GM21528 (cell line): ENCODE data around the gene MGARP.
"Not testable (repeated sequence)": the region's sequence is repeated elsewhere in the genome, so short reads cannot be mapped to it uniquely, and the experiment has no call there.

Source experiments
- ATAC-seq: cut with Tn5 transposase; IDR thresholded peaks from one replicate; pipeline ENCODE4 v1.9.1; 2021; ENCODE audit warnings: mild to moderate bottlenecking, moderate library complexity; ENCODE audit not compliant: unreplicated experiment, low FRiP score

Gene MGARP

DNA sequence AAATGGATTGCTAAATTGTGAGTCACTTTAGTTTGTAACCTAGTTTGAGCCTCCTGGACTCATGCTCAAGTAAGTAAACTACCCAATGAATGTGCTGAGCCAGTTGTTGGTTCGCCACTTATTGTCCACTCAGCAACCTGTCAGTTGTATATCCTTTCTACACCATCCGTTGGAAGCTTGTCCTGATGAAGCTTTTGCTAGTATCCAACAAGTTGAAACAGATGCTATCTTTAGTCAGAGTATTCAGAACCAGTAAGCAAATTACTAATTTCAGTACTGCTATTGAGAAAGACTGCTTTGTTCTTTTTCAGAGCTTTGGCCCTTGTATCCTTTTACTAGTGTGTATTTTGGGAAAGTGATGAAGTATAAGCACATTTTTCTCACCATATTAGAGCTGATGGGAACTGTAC is 17.0 kb upstream of the MGARP start:
- no peak for ATAC-seq

DNA sequence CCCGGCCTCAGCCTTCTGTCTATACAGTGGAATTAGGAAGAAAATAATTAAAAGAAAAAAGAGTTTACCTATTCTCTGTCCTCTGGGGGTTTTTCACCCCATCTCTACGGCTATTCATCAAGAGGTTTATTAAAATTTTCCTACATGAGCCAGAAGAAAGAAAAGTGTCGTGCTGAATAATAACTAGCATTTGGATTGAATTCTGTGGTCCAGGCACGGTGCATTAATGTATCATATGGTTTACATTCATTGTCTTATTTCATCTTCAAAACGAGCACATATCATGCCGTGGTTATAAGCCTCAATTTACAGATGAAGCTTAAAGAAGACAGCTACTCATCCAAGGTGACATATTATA is 15.9 kb upstream of the MGARP start:
- ATAC-seq, result no peak

DNA sequence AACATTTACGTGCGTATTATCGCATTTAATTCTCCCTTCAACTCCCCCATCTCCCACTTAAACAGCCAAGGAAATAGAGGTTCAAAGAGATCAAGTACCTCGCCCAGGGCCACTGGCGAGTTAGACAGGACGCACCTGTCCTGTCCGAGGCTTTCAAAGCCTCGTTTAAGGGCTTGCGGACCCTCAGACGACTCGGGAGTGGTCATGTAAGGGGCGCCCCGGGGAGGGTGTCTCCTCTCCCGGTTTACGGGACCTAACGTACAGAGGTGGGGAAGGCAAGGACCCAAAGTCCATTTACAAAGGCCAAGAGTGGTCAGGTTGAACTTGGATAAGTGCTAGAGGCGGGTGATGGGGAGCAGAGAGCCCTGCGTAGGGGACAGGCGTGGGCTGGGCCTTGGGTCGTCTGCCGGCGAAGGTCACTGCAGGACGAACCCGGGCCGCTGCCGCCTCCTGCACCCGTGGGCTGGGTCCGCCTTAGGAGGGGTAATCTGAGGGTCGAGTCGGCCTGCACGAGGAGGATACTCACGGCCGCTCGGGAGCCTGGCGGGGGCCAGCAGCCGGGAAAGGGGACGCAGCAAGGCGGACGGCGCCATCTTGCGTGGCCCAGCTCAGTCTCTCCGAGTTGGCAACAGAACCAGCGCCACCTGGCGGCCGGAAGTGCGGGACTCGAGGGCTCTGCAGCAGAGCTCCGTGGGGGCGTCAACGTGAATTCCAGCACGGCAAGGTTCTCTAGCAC is 15.3 kb upstream of the MGARP start:
- peak; percentile 95 for ATAC-seq

DNA sequence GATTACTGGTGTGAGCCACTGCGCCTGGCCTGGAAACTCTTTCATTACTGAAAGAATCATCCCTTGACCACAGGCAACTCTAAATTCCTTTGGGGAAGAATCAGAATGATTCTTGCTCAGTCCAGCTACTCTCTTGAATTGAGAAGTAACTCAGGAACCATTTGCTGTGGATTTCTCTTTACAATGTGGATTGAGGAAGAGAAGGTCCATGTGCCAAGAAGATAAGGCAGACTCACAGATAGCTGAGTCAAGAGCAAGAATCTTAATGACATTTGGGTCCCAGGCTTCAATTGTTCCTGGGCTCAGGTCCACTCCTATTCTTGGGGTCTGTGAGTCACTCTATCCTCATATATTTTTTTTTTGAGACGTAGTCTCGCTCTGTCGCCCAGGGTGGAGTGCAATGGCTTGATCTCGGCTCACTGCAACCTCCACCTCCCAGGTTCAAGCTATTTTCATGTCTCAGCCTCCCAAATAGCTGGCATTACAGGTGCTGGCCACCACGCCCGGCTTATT is 6.2 kb upstream of the MGARP start:
- ATAC-seq, result no peak

DNA sequence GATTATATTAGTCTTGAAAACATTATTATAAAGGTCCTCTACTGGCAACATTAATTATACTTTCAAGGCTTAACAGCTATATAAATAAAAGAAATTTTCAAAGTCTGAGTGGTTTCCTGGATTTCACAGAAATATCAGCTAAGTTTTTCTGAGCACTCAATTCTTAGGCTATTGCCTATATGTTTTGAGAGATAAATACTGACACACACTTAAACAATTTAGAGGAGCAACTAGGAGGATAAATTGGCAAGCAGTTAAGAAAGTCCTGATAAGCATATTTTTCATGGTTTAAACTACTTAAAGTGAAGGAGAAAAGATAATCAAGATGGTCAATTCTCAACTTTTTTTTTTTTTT is 2.7 kb upstream of the MGARP start:
- no peak for ATAC-seq

DNA sequence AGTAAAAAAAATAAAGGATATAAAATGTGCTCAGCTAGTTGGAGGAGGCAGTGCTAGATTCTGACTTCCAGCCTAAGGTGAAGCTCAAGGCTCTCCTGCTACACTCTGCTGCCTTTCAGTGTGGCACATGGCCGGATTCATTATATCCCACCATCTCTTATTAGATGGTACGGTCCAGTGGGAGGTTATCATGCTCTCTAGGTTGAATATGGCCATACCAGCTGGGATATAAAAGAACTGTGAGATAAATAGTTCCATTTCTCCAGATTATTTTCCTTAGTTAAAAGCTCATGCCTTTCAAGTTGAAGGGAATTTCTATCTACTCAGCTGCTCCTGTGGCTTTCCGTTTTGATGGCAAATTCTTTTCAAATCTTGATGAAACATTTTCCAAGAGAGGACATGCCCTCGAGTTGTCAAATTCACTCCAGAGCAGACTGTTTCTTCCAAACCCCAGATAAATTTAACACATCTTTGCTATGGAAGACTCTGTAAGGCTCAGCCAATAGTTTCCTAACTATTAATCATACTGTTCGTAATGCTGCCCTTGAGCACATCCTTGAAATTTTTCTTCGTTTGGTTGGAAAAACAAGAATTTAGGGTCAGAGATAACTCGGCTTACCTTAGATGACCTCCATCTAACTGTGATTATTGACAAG is 2.2 kb upstream of the MGARP start:
- no peak for ATAC-seq

DNA sequence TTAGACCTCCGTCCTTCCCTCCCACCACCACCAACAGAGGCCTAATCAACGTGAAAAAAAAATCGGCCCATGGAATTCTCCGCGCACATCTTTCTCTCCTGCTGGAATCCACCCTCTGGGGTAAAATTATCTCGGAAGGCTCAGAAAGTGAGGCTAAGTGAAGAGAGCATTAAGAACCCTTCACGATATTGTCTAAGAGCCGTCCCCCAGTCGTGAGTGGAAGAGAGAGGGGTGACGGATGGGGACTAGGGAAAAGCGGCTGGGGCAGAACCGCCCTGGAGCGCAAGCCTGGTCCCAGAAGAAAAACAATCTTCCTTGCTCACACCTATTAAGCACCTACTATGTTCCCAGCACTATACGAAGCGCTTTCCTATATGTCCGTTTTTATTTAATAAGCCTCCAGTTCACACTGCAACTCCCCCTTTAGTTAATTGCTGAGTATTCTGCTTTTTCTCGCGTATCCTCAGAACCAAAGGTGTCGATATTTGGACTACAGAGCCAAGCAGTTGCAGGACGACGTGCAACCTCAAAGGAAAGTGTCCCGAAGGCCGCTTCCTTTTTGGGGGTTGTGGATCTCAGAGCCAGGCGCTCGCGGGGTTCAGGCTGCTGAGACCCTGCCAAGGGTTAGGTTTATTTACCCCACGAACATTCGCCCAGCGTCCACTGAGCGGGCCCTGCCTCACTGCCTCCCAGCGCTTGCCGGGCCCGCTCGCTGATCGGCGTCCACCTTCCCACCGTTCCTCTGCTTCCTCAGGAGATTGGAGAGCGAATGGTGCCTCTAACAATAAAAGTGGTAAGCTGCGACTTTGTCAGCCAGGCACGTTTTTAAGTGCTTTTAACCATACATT is 889 bp downstream of the MGARP start:
- no peak for ATAC-seq

DNA sequence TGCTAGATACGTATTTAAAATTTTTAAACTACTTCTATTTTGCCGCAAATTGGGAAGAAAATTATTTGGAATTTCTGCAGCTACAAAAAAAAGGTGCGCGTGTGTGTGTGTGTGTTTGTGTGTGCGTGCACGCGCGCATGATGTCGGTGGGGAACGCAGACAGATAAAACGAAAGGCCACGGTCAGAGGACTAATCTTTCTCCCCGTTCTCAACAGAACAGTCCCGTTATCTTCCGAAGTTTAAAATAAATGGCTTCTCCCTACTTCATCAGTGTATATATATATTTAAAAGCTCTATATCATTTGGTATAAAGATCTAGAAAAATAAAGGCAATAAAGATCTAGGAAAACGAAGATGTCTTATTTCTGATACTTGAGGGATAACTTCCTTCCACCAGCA is 1.5 kb downstream of the MGARP start:
- no peak for ATAC-seq

DNA sequence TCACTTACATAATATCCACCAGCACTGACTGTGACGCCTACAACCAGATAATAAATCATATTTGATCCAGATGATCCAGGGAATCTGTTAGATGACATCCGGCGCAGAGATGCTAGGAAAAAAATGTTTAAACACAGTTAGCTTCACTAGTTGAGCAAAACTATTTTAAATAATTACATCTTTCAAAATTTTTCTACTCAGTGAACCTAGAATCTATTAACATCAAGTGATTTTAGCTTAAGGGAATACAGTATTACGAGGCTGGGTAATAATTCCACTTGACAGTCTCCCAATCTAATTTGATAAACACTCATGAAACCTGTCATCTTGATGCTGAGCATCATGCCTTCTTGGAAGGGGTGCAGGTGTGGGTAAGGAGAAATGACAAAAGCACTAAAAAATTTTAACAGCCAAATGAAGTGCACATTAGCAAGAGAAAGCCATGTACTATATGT is 4.7 kb downstream of the MGARP start:
- no peak for ATAC-seq

DNA sequence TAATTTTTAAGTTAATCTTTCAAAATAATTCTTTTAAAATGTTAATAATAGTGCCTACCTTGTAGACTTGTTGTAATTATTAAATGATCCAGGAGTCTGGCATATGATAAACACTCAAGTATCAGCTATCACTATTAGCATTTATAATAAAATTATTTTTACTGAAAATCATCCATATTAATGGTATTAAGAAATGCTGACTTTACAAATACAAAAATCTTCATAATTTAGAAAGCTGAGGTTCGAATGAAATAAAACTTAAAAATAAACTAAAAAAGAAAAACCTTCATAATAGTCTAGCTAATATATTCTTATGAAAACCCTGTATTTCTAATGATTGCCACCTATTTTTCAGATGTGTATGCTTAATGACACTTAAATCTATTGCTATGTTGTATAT is 5.2 kb downstream of the MGARP start:
- ATAC-seq, result no peak

DNA sequence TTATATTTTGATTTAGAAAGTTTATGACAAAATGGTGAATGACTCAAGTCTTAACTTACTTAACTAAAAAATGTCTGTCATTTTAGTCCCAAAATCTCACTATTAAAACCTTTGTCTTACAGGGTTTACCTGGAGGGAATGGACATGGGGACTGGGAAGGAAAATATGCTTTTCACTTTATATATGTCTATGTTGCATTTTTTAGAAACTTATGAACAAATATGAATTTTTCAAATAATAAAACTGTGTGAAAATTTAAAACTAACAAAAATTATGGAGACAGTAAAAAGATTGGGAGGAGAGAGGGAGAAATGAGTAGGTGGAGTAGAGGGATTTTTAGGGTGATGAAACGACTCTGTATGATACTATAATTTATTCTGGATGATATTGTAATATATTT is 6.2 kb downstream of the MGARP start:
- no peak for ATAC-seq

DNA sequence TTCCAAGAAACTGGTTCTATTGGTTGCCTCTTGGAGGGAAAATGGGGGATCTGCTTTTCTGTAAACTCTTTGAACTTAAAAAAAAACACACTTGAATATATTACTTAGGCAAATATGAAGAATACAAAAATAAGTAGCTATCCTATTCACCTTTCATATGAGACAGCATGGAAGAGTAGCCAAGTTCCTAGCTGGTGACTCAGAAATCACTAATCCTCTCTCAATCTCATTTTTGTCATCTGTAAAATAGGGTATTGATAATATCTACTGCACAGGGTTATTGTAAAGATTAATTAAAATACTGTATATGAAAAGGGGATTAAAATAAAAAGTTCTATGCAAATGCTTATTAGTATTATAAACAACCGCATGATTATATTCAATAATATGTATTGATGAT is 12.7 kb downstream of the MGARP start:
- no peak for ATAC-seq

DNA sequence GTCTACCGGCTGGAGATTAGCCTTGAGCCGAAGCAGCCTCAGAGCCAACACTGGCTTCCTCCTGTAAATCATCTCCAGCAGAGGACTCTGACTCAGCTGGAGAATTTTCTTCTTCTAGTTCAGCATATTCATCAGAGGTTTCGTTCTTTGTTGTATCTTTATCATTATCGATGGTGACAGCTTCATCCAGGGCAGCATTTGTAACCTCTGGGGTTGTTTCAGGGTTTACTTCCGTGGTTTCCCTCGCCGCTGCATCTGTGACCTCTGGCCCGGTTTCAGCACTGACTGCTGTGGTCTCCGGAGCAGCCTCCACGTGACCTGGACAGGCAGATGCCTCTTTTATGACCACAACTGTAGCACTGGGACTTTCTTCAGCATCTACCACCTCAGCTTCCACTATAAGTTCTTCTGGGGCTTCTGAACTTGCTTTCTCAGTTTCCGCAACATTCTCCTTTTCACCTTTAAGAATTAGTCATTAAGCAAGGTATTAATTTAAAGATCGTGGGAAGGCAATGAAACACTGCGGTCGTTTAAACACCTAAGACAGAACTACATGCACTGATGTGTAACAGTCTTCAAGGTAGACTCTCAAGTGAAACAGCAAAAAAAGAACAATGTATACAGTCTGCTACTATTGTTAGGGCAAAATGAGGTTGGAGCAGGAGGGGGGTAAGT is 13.3 kb downstream of the MGARP start:
- ATAC-seq, result peak; percentile 99

DNA sequence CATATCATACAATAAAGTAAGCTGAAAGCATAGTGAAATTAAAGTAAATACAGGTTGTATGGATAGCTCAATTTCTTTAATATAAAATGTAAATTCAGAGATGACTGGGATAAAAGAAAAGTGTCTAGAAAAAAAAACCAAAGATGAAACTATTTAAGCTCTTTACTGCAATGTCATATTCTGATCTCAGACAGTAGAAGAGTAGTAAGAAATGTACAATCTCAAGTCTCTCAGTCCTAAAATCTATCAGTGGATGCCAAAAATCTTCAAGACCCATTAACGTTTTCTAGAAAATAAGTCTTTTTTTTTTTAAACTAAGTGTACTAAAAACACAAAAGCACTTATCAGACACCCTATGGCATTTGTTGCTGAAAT is 13.8 kb downstream of the MGARP start:
- no peak for ATAC-seq

DNA sequence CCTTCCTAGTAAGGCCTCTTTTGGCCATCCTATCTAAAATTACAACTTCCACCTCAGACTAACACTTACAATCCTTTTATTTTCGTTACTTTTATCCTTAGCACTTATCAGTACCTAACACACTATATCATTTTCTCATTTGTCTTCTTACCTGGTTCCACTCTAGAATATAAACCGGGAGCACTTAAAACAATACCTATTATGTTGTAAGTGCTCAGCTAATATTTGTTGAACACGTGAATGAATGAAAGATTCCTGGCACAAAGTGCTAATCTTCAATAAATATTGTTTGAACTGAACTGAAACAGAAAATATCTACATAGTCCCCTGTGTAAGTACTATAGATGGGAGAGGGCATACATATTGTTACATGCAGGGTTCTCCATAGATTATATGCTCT is 14.4 kb downstream of the MGARP start:
- ATAC-seq, result no peak

DNA sequence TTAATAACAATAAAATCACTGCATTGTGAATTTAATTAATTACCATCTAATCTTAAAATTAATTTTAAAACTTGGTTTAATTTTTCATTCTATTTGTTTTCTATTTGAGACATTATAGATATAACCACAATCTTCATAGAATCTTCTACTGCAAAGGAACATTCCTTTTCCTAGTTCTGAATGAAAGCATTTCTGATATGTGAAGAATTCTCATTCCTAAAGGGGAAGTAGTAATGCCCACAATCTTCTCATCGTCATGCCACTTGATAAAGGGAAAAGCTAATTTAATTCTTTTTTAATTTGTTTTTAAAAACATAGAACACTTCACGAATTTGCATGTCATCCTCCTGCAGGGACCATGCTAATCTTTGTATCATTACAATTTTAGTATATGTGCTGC is 23.7 kb downstream of the MGARP start:
- no peak for ATAC-seq

DNA sequence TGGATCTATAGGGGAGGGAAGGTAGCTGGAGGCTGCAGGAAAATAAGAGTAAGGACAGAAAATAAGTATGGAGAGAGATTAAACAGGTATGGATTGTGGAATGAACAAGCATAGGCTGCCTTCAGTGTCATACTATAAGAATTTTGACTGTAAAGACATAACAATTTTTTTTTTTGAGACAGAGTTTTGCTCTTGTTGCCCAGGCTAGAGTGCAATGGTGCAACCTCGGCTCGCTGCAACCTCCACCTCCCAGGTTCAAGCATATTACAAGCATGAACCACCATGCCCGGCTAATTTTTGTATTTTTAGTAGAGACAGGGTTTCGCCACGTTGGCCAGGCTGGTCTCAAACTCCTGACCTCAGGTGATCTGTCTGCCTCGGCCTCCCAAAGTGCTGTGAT is 24.4 kb downstream of the MGARP start:
- ATAC-seq, result not testable (repeated sequence)

DNA sequence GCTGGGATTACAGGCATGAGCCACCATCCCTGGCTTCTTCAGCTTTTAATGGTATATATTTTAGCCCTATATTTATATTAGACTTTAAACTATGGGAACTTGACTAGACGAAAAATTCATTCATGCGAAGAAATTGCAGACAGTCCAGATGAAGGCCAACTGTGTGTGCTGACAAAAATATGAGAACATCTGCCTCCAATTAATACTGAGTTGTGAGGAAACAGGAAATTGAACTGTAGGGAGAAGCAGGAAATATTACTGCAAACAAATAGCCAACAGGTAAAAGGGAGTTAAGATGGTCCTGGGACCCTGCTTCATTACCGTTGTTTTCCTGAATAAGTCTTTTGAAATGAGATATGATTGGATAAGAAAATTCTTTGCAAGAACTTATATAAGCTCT is 26.3 kb downstream of the MGARP start:
- ATAC-seq, result no peak

DNA sequence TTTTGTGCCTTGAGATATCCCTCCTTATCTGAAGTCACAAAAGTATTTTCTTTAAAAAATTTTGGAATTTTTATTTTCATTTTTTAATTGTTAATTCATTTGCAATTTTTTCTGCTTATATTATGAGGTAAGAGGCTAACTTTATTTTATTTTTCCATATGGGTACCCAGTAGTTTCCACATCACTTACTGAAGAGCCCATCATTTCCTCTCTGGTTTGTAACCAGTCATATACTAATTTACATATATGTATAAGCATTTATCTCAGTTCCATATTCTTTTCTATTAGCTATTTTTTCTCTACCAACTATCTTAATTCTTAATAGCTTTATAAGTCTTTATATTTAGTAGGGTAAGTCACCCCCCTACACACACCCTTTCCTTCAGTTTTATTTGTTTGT is 27.0 kb downstream of the MGARP start:
- ATAC-seq, result no peak

DNA sequence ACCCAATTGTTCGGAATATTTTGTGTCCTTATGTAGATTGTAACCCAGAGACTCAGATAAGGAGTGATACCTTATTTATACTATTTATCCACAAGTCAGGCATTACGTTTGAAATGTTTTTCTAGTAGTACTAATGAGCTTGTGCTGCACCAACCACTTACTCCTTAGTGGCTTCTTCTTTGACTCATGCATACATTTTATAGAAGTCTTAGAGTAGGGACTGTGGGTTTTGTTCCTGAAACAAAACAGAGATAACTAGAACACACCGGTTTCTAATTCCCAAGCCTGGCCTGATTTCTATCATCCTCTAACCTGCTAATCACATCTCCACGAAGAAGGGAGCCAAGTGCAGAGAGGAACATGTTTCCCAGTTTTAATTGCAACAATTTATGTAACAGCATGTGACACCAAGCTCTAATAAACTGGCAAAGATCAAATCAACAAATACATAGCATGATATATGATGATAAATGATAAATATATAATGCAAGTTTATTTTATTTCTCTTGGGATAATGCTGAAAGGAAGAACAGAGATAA is 32.3 kb downstream of the MGARP start:
- no peak for ATAC-seq

DNA sequence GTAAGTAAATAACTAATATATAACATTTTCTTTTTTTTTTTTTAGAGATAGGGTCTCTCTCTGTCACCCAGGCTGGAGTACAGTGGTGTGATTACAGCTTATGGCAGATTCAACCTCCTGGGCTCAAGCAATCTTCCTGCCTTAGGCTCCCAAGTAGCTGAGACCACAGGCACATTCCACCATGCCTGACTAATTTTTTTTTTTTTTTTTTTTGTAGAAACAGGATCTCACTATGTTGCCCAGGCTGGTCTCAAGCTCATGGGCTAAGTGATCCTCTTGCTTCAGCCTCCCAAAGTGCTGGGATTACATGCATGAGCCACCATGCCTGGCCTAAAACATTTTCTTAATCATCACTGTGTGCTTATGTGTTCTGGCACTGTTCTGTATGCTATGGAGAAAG is 32.8 kb downstream of the MGARP start:
- no peak for ATAC-seq
